ENCODE results near the gene SHISA7.

The SHISA7 gene

DNA sequence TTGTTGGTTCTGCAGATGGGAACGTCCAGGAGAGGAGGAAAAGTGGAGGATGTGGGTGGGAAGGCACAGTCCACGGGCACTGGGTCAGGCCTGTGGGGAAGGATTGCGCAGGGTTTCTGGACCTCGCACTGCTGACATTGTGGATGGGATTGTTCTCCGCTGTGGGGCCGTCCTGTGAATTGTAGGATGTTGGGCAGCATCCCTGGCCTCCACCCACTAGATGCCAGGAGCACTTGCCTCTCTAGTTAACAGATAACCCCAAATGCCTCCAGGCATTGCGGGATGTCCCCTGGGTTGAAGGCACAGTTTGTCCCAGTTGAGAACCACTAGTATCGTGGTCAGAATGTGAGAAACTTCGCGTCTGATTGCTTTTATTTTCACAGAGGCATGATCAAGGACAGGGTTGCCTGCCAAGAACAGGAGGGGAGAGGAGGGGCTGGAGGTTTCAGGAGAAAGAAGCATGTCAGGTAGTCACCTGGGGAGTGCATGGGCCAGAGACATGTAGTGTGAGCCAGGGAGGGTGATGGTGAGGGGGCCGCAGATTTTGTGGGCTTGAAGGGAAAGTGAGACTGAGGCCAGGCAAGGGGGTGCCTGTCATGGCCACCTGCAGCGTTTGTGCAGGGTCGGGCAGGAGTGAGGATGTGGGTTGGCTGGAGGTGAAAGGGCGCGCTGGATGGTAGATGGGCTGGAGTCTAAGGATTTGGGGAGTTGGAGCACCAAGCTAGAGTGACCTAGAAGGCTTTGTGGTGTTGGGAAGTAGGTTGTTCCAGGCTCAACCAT, 36.5 kb upstream of the SHISA7 start:
- FAIRE-seq (no peak), DNase-seq (ENCODE audit: insufficient read length, low spot score) (no peak)
- TF ChIP-seq CTCF (IDR thresholded peaks at IDR 0.05; ENCODE audit: insufficient read depth, missing control alignments) = no peak

DNA sequence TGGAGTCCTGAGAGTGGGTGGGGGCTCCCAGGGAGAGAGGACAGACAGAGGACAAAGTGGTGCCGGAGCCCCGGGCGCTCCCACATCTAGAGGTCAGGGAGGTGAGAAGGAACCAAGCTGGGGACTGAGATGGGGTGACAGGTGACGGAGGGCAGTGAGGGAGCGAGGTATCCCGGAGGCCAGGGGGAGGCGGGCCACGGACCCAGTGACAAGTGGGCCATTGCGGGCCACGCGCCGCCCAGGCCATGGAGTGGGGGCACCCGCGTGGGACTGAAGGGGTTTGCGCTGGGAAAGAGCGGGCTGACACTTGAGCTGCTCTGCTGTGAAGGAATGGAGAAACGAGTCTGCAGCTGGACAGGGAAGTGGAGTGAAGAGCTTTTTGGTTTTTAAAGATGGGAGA, 35.9 kb upstream of the SHISA7 start:
- no peak for TF ChIP-seq CTCF (IDR thresholded peaks at IDR 0.05; ENCODE audit: insufficient read depth, missing control alignments)
- no peak for FAIRE-seq
- DNase-seq (ENCODE audit: insufficient read length, low spot score) = no peak

- no peak for DNase-seq (ENCODE audit: insufficient read length, low spot score)
- no peak for FAIRE-seq
- no peak for TF ChIP-seq CTCF (IDR thresholded peaks at IDR 0.05; ENCODE audit: insufficient read depth, missing control alignments)
Measured at GRCh38 chr19:55478364-55478763, 35.3 kb upstream of the SHISA7 start.

DNA sequence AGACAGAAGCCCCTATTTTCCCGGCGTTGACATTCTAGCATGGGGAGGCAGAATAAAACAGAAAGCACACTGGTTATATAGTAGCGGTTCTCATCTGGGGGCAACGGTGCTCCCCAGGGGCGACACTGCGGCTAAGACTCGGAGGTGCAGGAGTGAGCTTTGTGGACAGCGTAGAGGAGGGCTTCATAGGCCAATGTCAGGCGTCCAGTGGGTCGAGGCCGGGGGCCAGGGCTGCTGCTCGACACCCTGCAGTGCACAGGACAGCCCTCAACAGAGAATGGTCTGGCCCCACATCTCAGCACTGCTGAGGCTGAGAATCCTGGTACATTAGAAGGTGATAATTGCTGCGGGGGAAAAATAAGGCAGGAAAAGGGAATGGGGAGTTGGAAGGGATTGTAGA, 34.8 kb upstream of the SHISA7 start:
- DNase-seq (ENCODE audit: insufficient read length, low spot score) (no peak), FAIRE-seq (no peak)
- no peak for TF ChIP-seq CTCF (IDR thresholded peaks at IDR 0.05; ENCODE audit: insufficient read depth, missing control alignments)

DNA sequence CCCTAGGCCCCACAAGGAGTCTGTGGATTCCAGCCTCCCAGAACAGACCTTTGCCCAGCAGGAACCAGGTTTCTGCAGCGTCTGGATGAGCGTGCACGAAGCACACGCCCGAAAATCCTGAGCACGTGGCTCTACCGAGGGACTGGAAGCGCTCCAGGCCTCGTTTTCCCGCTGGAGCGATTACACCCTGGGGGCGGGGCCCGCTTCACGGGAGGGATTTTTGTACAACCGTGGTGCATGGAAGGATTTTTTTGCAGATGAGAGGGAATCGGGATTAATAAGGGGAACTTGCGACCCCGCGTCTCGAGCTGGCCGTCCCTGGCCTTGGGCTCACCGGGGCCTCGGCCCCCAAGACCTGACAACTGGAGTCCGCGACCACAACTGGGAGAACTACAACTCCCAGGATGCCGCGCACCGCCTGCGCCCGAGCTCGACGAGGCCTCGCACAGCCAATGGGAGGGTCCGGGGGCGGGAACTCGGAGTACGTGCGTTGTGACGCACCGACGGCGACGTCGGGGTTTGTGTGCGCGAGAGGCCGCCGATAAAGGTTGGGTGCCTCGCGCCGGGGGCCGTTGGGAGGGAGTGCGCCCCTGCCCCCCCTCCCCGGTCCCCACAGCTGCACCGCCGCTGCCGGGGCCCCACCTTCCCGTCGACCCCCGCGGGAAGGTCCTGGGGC, 33.1 kb upstream of the SHISA7 start, which contains the start of gene ZNF628:
ZNF628 (plus strand) TSS at position 518 of the 676 bp plus-strand sequence. CDS start 3,294 bp downstream, outside the sequence.
- DNase-seq (ENCODE audit: insufficient read length, low spot score) (peak; percentile 97), FAIRE-seq (no peak)

DNA sequence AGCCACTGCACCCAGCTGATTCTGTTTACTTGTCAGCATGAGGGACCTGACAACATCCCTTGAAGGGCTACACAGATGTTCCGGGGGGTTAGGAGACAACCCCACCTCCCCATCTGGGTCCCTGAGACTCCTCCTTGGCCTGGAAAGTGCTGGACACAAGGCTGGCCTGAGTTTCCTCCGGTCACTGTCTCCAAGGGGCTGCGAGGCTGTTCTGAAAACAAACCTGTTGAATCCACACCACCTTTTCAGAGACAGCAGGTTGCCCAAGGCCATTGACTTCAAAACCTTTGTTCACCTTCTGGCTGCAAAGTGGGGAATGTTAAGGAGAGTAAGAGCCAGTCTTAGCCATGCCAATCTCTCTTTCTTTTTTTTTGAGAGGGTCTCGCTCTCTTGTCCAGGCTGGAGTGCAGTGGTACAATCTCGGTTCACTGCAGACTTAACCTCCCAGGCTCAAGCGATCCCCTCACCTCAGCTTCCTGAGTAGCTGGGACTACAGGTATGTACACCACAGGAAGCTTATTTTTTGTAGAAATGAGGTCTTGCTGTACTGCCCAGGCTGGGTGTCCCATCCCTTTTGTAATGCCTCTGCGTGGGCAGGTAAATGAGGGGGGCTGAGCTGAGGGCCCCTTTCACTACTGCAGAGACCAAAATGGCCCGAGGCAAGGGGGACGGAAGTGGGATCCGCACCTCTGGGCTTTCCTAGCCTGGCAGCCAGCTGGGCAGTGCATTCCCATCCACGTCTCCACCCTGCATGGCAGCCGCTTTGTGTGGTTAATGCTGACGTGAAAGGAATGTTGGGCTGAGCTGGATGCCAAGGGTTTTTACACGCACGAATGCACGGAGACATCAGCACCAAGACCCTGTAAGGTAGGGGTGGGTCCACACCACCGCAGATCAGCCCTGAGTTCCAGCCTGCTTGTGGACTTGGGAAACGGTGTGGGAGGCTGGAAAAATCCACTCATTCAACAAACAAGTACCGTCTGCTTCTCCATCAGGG, 31.5 kb upstream of the SHISA7 start:
- no peak for TF ChIP-seq CTCF (IDR thresholded peaks at IDR 0.05; ENCODE audit: insufficient read depth, missing control alignments)
- DNase-seq (ENCODE audit: insufficient read length, low spot score) = no peak
- FAIRE-seq = no peak

More for the DNA sequence above, 33.1 kb upstream of the SHISA7 start, which contains the start of gene ZNF628:
- TF ChIP-seq CTCF (IDR thresholded peaks at IDR 0.05; ENCODE audit: insufficient read depth, missing control alignments) = no peak

Data from D721Med (cell line).